A549 (cell line): ENCODE measurements around the gene KRTAP19-1. TPM values are rescaled to one million over a fixed set of nuclear protein-coding genes. Genes with fewer than 3 reads are reported as not detected.

Experiments used
- ATAC-seq, 2 experiments: fragments of 200-7000 bp in 1 of 2; fragments of >200 bp in 1 of 2; cut with Nextera tagmentation in 1 of 2; cut with Tn5 transposase in 1 of 2; 3 replicates each; pipeline versions ENCODE4 v1.8.0 to v1.9.1; 2018 to 2020; ENCODE audit warnings: mild to moderate bottlenecking in 1 of 2, moderate library complexity in 1 of 2
- CTCF ChIA-PET: fragments of 300-600 bp; sonication (Branson Sonifier 250); formaldehyde crosslinking; extraction: SDS; loops from one replicate; lab custom pipeline; 2021; ENCODE audit warnings: antibody characterized with exemption, inconsistent platforms; lab: Yijun Ruan, JAX
- POLR2A ChIA-PET: fragments of 350-600 bp; formaldehyde crosslinking; extraction: SDS; loops from one replicate; lab custom pipeline; 2021; ENCODE audit warnings: antibody characterized with exemption, inconsistent platforms; lab: Yijun Ruan, JAX
- DNase-seq, 2 experiments: peaks; one replicate each; pipeline versions ENCODE4 v3.0.0 to v3.0.0-alpha.2; 2011 to 2016; ENCODE audit warnings: low read depth in 1 of 2, low spot score in 1 of 2
- FAIRE-seq: peaks from 2 replicates; lab custom pipeline; 2011; peaks lifted over from hg19 to GRCh38; lab: Jason Lieb, UNC
- H3K27ac ChIP-seq, 2 experiments: fragments of >200 bp; sonication (Bioruptor Twin); formaldehyde crosslinking; 3 replicates each; pipeline ENCODE4 v1.5.1; 2016 to 2017
- H3K4me1 ChIP-seq: fragments of >200 bp; sonication (Bioruptor Twin); formaldehyde crosslinking; 3 replicates; pipeline ENCODE4 v1.6.1; 2016
- H3K4me2 ChIP-seq: fragments of >200 bp; sonication (Bioruptor Twin); formaldehyde crosslinking; 3 replicates; pipeline ENCODE4 v1.6.1; 2016
- H3K4me3 ChIP-seq: fragments of >200 bp; sonication (Bioruptor Twin); formaldehyde crosslinking; 3 replicates; pipeline ENCODE4 v1.5.1; 2016
- H3K9me3 ChIP-seq: fragments of >200 bp; sonication (Bioruptor Twin); formaldehyde crosslinking; 3 replicates; pipeline ENCODE4 v1.6.1; 2016
- BCL3 ChIP-seq: fragments of >200 bp; sonication (Bioruptor Twin); formaldehyde crosslinking; IDR thresholded peaks from 3 replicates; pipeline ENCODE4 v1.6.1; 2016
- BHLHE40 ChIP-seq: IDR thresholded peaks from 2 replicates; pipeline ENCODE4 v1.6.1; 2012; ENCODE audit warnings: low read depth, low read length, inconsistent platforms
- CBX8 ChIP-seq: fragments of 200-600 bp; sonication (generic); IDR thresholded peaks from 2 replicates; pipeline ENCODE4 v1.6.1; 2016
- CEBPB ChIP-seq, 2 experiments: fragments of >200 bp in 1 of 2; sonication (Bioruptor Twin) in 1 of 2; formaldehyde crosslinking in 1 of 2; IDR thresholded peaks; 2 replicates each; pipeline ENCODE4 v1.6.1; 2012 to 2016
- E2F6 ChIP-seq: IDR thresholded peaks from 2 replicates; pipeline ENCODE4 v1.6.1; 2012; ENCODE audit warnings: low read depth, borderline replicate concordance
- FOSL2 ChIP-seq, 2 experiments: fragments of 450-650 bp in 1 of 2; fragments of >200 bp in 1 of 2; sonication (Bioruptor Twin) in 1 of 2; formaldehyde crosslinking; IDR thresholded peaks; 2 replicates each; pipeline versions ENCODE4 v1.5.0 to v1.6.1; 2016 to 2020; ENCODE audit warnings: mild to moderate bottlenecking in 1 of 2, moderate library complexity in 1 of 2
- FOXS1 ChIP-seq: fragments of 250-450 bp; sonication (Bioruptor Pico); IDR thresholded peaks from 2 replicates; pipeline ENCODE4 v1.5.0; 2020; ENCODE audit warnings: mild to moderate bottlenecking, moderate library complexity
- GATA3 ChIP-seq: IDR thresholded peaks from 2 replicates; pipeline ENCODE4 v1.6.1; 2012; ENCODE audit warnings: borderline replicate concordance
- HES2 ChIP-seq: fragments of >200 bp; sonication (Bioruptor Twin); formaldehyde crosslinking; IDR thresholded peaks from 2 replicates; pipeline ENCODE4 v1.6.1; 2016
- HEYL ChIP-seq: fragments of 250-450 bp; sonication (Bioruptor Pico); IDR thresholded peaks from 2 replicates; pipeline ENCODE4 v1.8.0; 2021; ENCODE audit warnings: mild to moderate bottlenecking, moderate library complexity
- HOXA7 ChIP-seq: fragments of 250-450 bp; sonication (Bioruptor Pico); IDR thresholded peaks from 2 replicates; pipeline ENCODE4 v1.5.0; 2020; ENCODE audit warnings: mild to moderate bottlenecking, moderate library complexity
- HOXB5 ChIP-seq: fragments of 250-450 bp; sonication (Bioruptor Pico); IDR thresholded peaks from 2 replicates; pipeline ENCODE4 v1.5.0; 2020; ENCODE audit warnings: mild to moderate bottlenecking, moderate library complexity
- JUN ChIP-seq, 2 experiments: fragments of >200 bp; sonication (Bioruptor Twin); formaldehyde crosslinking; IDR thresholded peaks; 2 replicates in 1 of 2; 3 replicates in 1 of 2; pipeline ENCODE4 v1.6.1; 2016 to 2017
- KDM1A ChIP-seq: fragments of 200-600 bp; sonication (generic); IDR thresholded peaks from 2 replicates; pipeline ENCODE4 v1.6.1; 2016; ENCODE audit warnings: low read depth, mild to moderate bottlenecking
- MAFK ChIP-seq: fragments of 450-650 bp; IDR thresholded peaks from 2 replicates; pipeline ENCODE4 v1.6.1; 2014; ENCODE audit not compliant: partially characterized antibody
- MAX ChIP-seq: IDR thresholded peaks from 2 replicates; pipeline ENCODE4 v1.6.1; 2012
- MYC ChIP-seq: IDR thresholded peaks from 2 replicates; pipeline ENCODE4 v1.6.1; 2012; ENCODE audit warnings: mild to moderate bottlenecking, inconsistent platforms, low read length, improper control_type of control experiment, borderline replicate concordance
- PBX3 ChIP-seq: IDR thresholded peaks from 2 replicates; pipeline ENCODE4 v1.6.1; 2012
- RARB ChIP-seq: fragments of 250-450 bp; sonication (Bioruptor Pico); IDR thresholded peaks from 2 replicates; pipeline ENCODE4 v1.8.0; 2021; ENCODE audit warnings: mild to moderate bottlenecking, moderate library complexity
- RCOR1 ChIP-seq: fragments of 150-350 bp; IDR thresholded peaks from 2 replicates; pipeline ENCODE4 v1.6.1; 2014; ENCODE audit warnings: antibody characterized with exemption, low read length, low read depth
- SMC3 ChIP-seq: fragments of >200 bp; sonication (Bioruptor Twin); formaldehyde crosslinking; IDR thresholded peaks from 3 replicates; pipeline ENCODE4 v1.6.1; 2018; ENCODE audit warnings: inconsistent platforms
- TFCP2L1 ChIP-seq: fragments of 250-450 bp; sonication (Bioruptor Pico); IDR thresholded peaks from 2 replicates; pipeline ENCODE4 v1.5.0; 2021; ENCODE audit warnings: mild to moderate bottlenecking
- TP53 ChIP-seq: fragments of 250-450 bp; sonication (Bioruptor Pico); IDR thresholded peaks from 2 replicates; pipeline ENCODE4 v1.5.0; 2021; ENCODE audit warnings: mild to moderate bottlenecking, moderate library complexity
- USF2 ChIP-seq: fragments of 450-650 bp; IDR thresholded peaks from 2 replicates; pipeline ENCODE4 v1.6.1; 2014; ENCODE audit warnings: antibody characterized with exemption
- ZC3H11A ChIP-seq: fragments of 450-650 bp; IDR thresholded peaks from 2 replicates; pipeline ENCODE4 v1.6.1; 2014; ENCODE audit warnings: antibody characterized with exemption, mild to moderate bottlenecking
- ZSCAN20 ChIP-seq: fragments of 250-450 bp; sonication (Bioruptor Pico); IDR thresholded peaks from 2 replicates; pipeline ENCODE4 v1.8.0; 2022; ENCODE audit warnings: mild to moderate bottlenecking, moderate library complexity
- WGBS: methylation state at CpG from one replicate; pipeline ENCODE4 v1.1.6; 2017; ENCODE audit errors: missing lambda C conversion rate; 5-methylcytosine and 5-hydroxymethylcytosine counted together
- polyA plus RNA-seq, 4 experiments: library from polyadenylated mRNA; depleted of rRNA in 3 of 4; stranded (reverse); fragments of >200 nt; fragmentation: RNase III in 1 of 4; extraction: RNeasy Plus Mini Kit Qiagen cat#74134 plus additional on column Dnase treatment in 1 of 4; gene quantifications; 2 replicates in 3 of 4; 3 replicates in 1 of 4; pipeline ENCODE4 v1.2.3, GENCODE V29; 2011 to 2017

The KRTAP19-1 gene
- polyA plus RNA-seq, 2 of the 4 experiments (the other 2 are of a cell fraction): not detected

- no peak for ATAC-seq
- WGBS: 0% methylated on average over 1 of the region's 1 CpG
- CTCF ChIA-PET: no interaction called here
Observed at GRCh38 chr21:30444204-30444603, 36.0 kb downstream of the KRTAP19-1 start.

GRCh38 chr21:30443226-30443625, 36.9 kb downstream of the KRTAP19-1 start:
- ATAC-seq (no peak), DNase-seq (no peak), FAIRE-seq (no peak)
- no peak overlapping the region for H3K4me3 ChIP-seq
- ChIA-PET POLR2A (no interaction called here), CTCF (no interaction called here)
- H3K4me2 ChIP-seq: no peak overlapping the region
- H3K4me1 ChIP-seq: no peaks in the 10 kb centered on the region
- no peaks in the 10 kb centered on the region for H3K9me3 ChIP-seq
- TF ChIP-seq ZSCAN20 (CRISPR knock-in tag): no peak
- no peak for TF ChIP-seq CEBPB (IDR thresholded peaks at IDR 0.05)
- no peak for TF ChIP-seq TFCP2L1 (CRISPR knock-in tag)
- TF ChIP-seq GATA3: no peak
- TF ChIP-seq HES2: no peak
- no peak for TF ChIP-seq RCOR1
- no peak for TF ChIP-seq KDM1A
- TF ChIP-seq PBX3: no peak
- no peak for TF ChIP-seq FOSL2 (IDR thresholded peaks at IDR 0.05)
- TF ChIP-seq FOSL2 (CRISPR knock-in tag; IDR thresholded peaks at IDR 0.05): no peak
- no peak for TF ChIP-seq JUN (IDR thresholded peaks at IDR 0.05)
- TF ChIP-seq CBX8: no peak
- no peak for TF ChIP-seq TP53 (CRISPR knock-in tag)
- no peak for TF ChIP-seq MAFK
- TF ChIP-seq MAX: no peak
- no peak for TF ChIP-seq ZC3H11A
- no peak for TF ChIP-seq HOXB5 (CRISPR knock-in tag)
- no peak for TF ChIP-seq BCL3
- no peak for TF ChIP-seq USF2
- no peak overlapping the region for H3K27ac ChIP-seq

More at GRCh38 chr21:30444204-30444603, 36.0 kb downstream of the KRTAP19-1 start:
- Histone ChIP-seq H3K9me3 (no peaks in the 10 kb centered on the region), H3K27ac (no peak overlapping the region), H3K4me3 (no peak overlapping the region), H3K4me2 (no peak overlapping the region), H3K4me1 (no peaks in the 10 kb centered on the region)
- DNase-seq (no peak), FAIRE-seq (no peak)
- POLR2A ChIA-PET: no interaction called here
- TF ChIP-seq ZSCAN20 (CRISPR knock-in tag): no peak

GRCh38 chr21:30439975-30440374, 40.2 kb downstream of the KRTAP19-1 start, which contains the start of gene KRTAP15-1:
Gene KRTAP15-1, plus strand, starts transcription at chr21:30440275. Its CDS starts 53 bp downstream, at chr21:30440328.
- ChIA-PET POLR2A (no interaction called here), CTCF (interaction anchor here (0.6 kb wide), 1 partner anchor 154 kb away, joined by 3 read pairs; no protein-coding TSS in a partner anchor)
- Histone ChIP-seq H3K4me3 (no peak within 1 kb of the TSS), H3K27ac (no peak within 1 kb of the TSS), H3K4me2 (no peak within 1 kb of the TSS), H3K9me3 (no peaks in the 10 kb centered on the region), H3K4me1 (no peaks in the 10 kb centered on the region)
- WGBS: 42% methylated on average over 5 of the region's 5 CpGs
- DNase-seq: no peak
- TF ChIP-seq HEYL (CRISPR knock-in tag) (no peak), RARB (CRISPR knock-in tag) (no peak), BHLHE40 (no peak), MYC (no peak), SMC3 (no peak), HOXA7 (no peak), FOXS1 (no peak), E2F6 (no peak)
- FAIRE-seq: no peak
- ATAC-seq: no peak
